ENCODE measurements around the gene PPP1R12A. TPM values are rescaled to one million over a fixed set of nuclear protein-coding genes. Genes with fewer than 3 reads are reported as not detected.

The PPP1R12A gene
- polyA plus RNA-seq, 3 donors, result 26.2 to 57.2 (median 33.1) TPM

DNA sequence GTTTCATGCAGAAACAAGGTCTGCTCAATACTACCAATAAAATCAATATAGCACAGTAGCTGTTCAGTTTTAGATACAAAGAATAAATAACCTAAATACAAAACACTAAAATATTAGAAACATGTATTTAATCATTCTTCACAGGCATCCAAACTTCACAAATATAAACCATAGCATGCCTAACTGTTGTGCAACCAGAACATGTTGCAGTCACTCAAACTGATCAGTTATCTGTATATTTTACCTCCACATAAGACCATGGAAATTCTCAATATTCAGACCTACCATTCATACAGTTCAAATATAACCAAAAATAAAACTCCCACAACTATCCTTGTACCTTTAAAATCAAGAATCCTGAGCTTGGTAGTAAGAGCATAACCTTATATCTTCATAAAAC is 161.0 kb downstream of the PPP1R12A start:
- Histone ChIP-seq H4K20me1 (ENCODE audit: insufficient read depth, low read length) (no peaks in the 10 kb centered on the region), H3K4me2 (replicated peaks; ENCODE audit: extremely low read depth, low read length, poor library complexity, severe bottlenecking) (no peak overlapping the region), H3K36me3 (replicated peaks in 1 of 2; ENCODE audit: control insufficient read depth in 1 of 2, insufficient read depth in 2 of 2, low read length in 2 of 2) (peaks cover 50 to 61% of the 10 kb centered on the region in 2 donors), H3K79me2 (ENCODE audit: insufficient read depth, low read length) (no peaks in the 10 kb centered on the region), H3K9me3 (replicated peaks in 1 of 2; ENCODE audit: control insufficient read depth in 1 of 2, insufficient read depth in 1 of 2, low read length in 2 of 2) (no peaks in the 10 kb centered on the region), H3K9ac (ENCODE audit: insufficient read depth, low read length, poor library complexity, severe bottlenecking) (no peak overlapping the region), H3K27me3 (ENCODE audit: control insufficient read depth in 2 of 2, insufficient read depth in 2 of 2, low read length in 2 of 2) (no peaks in the 10 kb centered on the region), H3K4me3 (replicated peaks in 1 of 3; ENCODE audit: low read depth in 2 of 3, low read length in 3 of 3) (no peak overlapping the region), H3K4me1 (ENCODE audit: control insufficient read depth in 1 of 2, insufficient read depth in 2 of 2, low read length in 2 of 2) (no peaks in the 10 kb centered on the region), H3K27ac (ENCODE audit: low read depth in 1 of 2, low read length in 2 of 2) (no peak overlapping the region), H2AFZ (ENCODE audit: insufficient read depth, low read depth, low read length, poor library complexity, severe bottlenecking) (no peak overlapping the region)
- DNase-seq, result no peak
- Mint-ChIP-seq H3K4me3 (no peak overlapping the region), H3K36me3 (peaks cover 37 to 46% of the 10 kb centered on the region in 2 donors), H3K27ac (no peak overlapping the region), H3K27me3 (ENCODE audit: low read depth in 3 of 3) (no peaks in the 10 kb centered on the region), H3K4me1 (no peaks in the 10 kb centered on the region), H3K9me3 (peaks cover 0 to 2% (median 0%) of the 10 kb centered on the region in 7 donors)
- intact Hi-C loops (cut with micrococcal nuclease), result no loop called here
- TF ChIP-seq, protein P1, sequence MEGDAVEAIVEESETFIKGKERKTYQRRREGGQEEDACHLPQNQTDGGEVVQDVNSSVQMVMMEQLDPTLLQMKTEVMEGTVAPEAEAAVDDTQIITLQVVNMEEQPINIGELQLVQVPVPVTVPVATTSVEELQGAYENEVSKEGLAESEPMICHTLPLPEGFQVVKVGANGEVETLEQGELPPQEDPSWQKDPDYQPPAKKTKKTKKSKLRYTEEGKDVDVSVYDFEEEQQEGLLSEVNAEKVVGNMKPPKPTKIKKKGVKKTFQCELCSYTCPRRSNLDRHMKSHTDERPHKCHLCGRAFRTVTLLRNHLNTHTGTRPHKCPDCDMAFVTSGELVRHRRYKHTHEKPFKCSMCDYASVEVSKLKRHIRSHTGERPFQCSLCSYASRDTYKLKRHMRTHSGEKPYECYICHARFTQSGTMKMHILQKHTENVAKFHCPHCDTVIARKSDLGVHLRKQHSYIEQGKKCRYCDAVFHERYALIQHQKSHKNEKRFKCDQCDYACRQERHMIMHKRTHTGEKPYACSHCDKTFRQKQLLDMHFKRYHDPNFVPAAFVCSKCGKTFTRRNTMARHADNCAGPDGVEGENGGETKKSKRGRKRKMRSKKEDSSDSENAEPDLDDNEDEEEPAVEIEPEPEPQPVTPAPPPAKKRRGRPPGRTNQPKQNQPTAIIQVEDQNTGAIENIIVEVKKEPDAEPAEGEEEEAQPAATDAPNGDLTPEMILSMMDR (IDR thresholded peaks at IDR 0.05), result no peak

DNA sequence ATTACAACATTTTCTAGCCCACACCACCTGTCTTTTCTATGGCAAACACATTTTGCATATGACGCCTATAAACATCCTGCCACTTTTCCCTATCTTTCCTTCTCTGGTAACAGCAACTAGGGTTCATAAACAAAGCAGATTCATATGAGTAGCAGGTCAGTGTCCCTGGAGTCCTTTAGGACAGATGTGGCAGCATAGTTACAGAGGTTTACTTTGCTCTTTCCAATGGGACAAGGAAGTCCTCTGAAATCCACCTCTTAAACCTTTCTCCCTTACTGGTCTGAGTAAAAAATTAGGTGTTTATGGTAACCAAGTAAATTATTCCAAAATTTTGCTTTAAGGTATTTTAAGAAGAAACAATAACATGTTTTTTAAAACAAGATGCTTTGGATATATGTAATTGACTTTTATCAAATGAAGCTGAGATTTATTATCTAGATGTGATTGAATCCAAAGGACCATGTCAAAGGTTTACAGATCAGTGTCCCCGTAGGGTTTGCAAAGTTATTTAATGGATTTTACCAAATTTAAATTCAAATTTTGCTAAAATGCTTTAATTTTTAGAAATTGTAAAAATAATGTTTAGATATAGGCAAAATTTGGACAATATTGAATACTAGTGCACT is 164.9 kb downstream of the PPP1R12A start:
- Histone ChIP-seq H3K9ac (ENCODE audit: insufficient read depth, low read length, poor library complexity, severe bottlenecking) (no peak overlapping the region), H4K20me1 (ENCODE audit: insufficient read depth, low read length) (no peaks in the 10 kb centered on the region), H3K4me2 (replicated peaks; ENCODE audit: extremely low read depth, low read length, poor library complexity, severe bottlenecking) (no peak overlapping the region), H2AFZ (ENCODE audit: insufficient read depth, low read depth, low read length, poor library complexity, severe bottlenecking) (no peak overlapping the region), H3K79me2 (ENCODE audit: insufficient read depth, low read length) (no peaks in the 10 kb centered on the region), H3K4me3 (replicated peaks in 1 of 3; ENCODE audit: low read depth in 2 of 3, low read length in 3 of 3) (no peak overlapping the region), H3K27me3 (ENCODE audit: control insufficient read depth in 2 of 2, insufficient read depth in 2 of 2, low read length in 2 of 2) (no peaks in the 10 kb centered on the region), H3K36me3 (replicated peaks in 1 of 2; ENCODE audit: control insufficient read depth in 1 of 2, insufficient read depth in 2 of 2, low read length in 2 of 2) (peaks cover 18 to 25% of the 10 kb centered on the region in 2 donors), H3K4me1 (ENCODE audit: control insufficient read depth in 1 of 2, insufficient read depth in 2 of 2, low read length in 2 of 2) (no peaks in the 10 kb centered on the region), H3K9me3 (replicated peaks in 1 of 2; ENCODE audit: control insufficient read depth in 1 of 2, insufficient read depth in 1 of 2, low read length in 2 of 2) (no peaks in the 10 kb centered on the region), H3K27ac (ENCODE audit: low read depth in 1 of 2, low read length in 2 of 2) (no peak overlapping the region)
- Mint-ChIP-seq H3K4me3 (no peak overlapping the region), H3K36me3 (peaks cover 16 to 21% of the 10 kb centered on the region in 2 donors), H3K27me3 (ENCODE audit: low read depth in 3 of 3) (peaks cover 0 to 1% (median 0%) of the 10 kb centered on the region in 3 donors), H3K9me3 (peaks cover 0 to 2% (median 0%) of the 10 kb centered on the region in 7 donors), H3K27ac (no peak overlapping the region), H3K4me1 (no peaks in the 10 kb centered on the region)
- WGBS (ENCODE audit: insufficient coverage), result 100% methylated on average over 1 of the region's 2 CpGs
- DNase-seq, result no peak
- TF ChIP-seq, protein P1 (IDR thresholded peaks at IDR 0.05), result no peak
- intact Hi-C loops (cut with micrococcal nuclease), result no loop called here

Data from CD14-positive monocyte (primary cell).